ENCODE data around the gene CLP1.

Gene CLP1

DNA sequence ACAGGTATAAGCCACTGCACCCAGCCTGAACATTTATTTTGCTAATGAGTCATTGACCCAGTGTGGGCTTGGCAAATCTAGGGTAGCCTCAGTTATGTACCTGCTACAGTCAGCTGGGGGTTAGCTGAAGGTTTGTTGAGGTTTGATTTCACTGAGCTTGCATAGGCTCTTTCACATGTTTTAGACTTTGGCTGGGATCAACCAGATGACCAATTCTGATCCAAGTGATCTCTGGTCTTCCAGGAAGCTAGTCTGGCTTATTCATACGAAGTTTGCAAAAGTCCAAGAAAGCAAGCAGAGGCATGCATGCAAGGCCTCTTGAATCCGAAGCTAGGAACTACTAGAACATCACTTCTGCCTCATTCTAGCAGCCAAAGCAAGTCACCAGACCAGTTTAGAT lies 39.1 kb upstream of the CLP1 start:
- no peaks in the 10 kb centered on the region for H3K36me3 ChIP-seq
- TF ChIP-seq, protein P1, sequence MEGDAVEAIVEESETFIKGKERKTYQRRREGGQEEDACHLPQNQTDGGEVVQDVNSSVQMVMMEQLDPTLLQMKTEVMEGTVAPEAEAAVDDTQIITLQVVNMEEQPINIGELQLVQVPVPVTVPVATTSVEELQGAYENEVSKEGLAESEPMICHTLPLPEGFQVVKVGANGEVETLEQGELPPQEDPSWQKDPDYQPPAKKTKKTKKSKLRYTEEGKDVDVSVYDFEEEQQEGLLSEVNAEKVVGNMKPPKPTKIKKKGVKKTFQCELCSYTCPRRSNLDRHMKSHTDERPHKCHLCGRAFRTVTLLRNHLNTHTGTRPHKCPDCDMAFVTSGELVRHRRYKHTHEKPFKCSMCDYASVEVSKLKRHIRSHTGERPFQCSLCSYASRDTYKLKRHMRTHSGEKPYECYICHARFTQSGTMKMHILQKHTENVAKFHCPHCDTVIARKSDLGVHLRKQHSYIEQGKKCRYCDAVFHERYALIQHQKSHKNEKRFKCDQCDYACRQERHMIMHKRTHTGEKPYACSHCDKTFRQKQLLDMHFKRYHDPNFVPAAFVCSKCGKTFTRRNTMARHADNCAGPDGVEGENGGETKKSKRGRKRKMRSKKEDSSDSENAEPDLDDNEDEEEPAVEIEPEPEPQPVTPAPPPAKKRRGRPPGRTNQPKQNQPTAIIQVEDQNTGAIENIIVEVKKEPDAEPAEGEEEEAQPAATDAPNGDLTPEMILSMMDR (IDR thresholded peaks at IDR 0.05): no peak
- no peaks in the 10 kb centered on the region for H3K9me3 ChIP-seq
- no peak overlapping the region for H3K27ac ChIP-seq
- H3K4me1 ChIP-seq (ENCODE audit: control insufficient read depth in 1 of 2, insufficient read depth in 1 of 2, low read depth in 1 of 2, low read length in 1 of 2): no peaks in the 10 kb centered on the region
- no peak overlapping the region for H3K4me3 ChIP-seq (ENCODE audit: low read depth in 1 of 2, low read length in 1 of 2)
- no peaks in the 10 kb centered on the region for H3K27me3 ChIP-seq

DNA sequence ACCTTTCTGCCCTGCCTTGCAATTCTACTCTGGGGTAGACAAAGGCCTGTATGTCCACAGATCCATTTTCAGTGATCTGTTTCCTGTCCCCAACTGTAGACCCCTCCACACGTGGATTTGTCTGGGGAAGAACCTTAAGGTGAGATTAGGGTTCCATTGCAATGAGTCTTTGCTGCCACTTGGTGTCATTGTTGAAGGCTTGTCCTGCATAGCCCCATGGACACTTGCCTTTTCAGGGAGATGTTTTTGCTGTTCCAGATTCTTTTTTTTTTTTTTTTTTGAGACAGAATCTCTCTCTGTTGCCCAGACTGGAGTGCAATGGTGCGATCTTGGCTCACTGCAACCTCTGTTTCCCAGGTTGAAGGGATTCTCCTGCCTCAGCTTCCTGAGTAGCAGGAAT lies 38.2 kb upstream of the CLP1 start:
- no peaks in the 10 kb centered on the region for H3K9me3 ChIP-seq
- no peaks in the 10 kb centered on the region for H3K4me1 ChIP-seq (ENCODE audit: control insufficient read depth in 1 of 2, insufficient read depth in 1 of 2, low read depth in 1 of 2, low read length in 1 of 2)
- no peak overlapping the region for H3K27ac ChIP-seq
- H3K36me3 ChIP-seq: no peaks in the 10 kb centered on the region
- TF ChIP-seq, protein P1 (IDR thresholded peaks at IDR 0.05): no peak
- H3K4me3 ChIP-seq (ENCODE audit: low read depth in 1 of 2, low read length in 1 of 2): no peak overlapping the region
- no peaks in the 10 kb centered on the region for H3K27me3 ChIP-seq

DNA sequence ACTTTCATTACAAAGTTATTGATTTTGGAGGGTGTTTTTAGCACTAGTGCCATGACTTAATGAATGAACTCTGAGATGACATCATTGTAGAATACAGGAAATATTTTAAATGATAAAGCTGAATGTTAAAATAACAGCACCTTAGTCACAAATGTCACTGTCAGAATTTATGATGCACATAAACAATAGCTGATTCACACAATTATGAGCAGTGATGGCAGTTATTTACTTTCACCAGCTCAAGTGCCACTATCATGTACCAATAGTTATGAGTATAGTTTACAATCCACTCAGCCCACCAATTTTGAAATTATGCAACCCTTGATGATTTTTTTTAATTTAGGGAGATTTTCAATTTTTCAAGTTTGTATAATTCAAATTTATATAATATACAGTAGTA lies 37.1 kb upstream of the CLP1 start:
- Histone ChIP-seq H3K27ac (no peak overlapping the region), H3K4me3 (ENCODE audit: low read depth in 1 of 2, low read length in 1 of 2) (no peak overlapping the region), H3K27me3 (no peaks in the 10 kb centered on the region), H3K36me3 (no peaks in the 10 kb centered on the region), H3K4me1 (ENCODE audit: control insufficient read depth in 1 of 2, insufficient read depth in 1 of 2, low read depth in 1 of 2, low read length in 1 of 2) (no peaks in the 10 kb centered on the region), H3K9me3 (no peaks in the 10 kb centered on the region)
- TF ChIP-seq, protein P1 (IDR thresholded peaks at IDR 0.05): no peak

DNA sequence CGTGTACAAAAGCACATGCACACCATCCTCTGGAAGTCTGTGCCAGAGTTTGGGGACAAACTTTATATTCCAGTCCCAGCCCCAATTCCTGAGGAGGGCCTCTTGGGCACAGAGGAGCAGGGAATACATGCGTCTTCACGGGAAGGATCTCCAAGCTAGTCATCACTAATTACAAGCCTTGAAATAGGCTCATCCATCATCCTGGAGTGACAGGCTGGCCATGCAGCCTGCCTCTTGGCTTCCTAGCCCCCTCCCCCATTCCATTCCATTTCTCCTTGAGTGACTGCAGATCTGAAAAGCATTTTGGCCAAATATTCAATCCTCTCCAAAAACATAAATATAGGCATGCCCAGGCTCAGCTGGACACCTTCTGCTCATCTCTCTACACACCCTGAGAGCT lies 35.3 kb upstream of the CLP1 start:
- H3K4me1 ChIP-seq (ENCODE audit: control insufficient read depth in 1 of 2, insufficient read depth in 1 of 2, low read depth in 1 of 2, low read length in 1 of 2): no peaks in the 10 kb centered on the region

DNA sequence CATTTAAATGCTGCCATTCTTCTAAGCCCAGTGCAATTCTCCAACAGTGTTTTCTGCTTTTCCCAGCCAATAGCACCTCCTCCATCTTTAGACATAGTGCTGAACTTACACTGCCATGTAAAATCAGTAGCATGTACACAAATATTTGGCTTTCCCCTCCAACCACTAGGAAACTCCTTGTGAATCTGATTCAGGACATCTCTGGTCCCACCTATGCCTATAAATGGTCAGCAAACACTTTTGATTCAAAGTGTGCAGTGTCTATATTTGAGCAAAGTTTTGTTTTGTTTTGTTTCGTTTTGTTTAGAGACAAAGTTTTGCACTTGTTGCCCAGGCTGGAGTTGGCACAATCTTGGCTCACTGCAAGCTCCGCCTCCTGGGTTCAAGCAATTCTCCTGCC lies 32.7 kb upstream of the CLP1 start:
- Histone ChIP-seq H3K36me3 (no peaks in the 10 kb centered on the region), H3K4me1 (ENCODE audit: control insufficient read depth in 1 of 2, insufficient read depth in 1 of 2, low read depth in 1 of 2, low read length in 1 of 2) (no peaks in the 10 kb centered on the region), H3K27me3 (no peaks in the 10 kb centered on the region), H3K4me3 (ENCODE audit: low read depth in 1 of 2, low read length in 1 of 2) (no peak overlapping the region), H3K27ac (no peak overlapping the region), H3K9me3 (no peaks in the 10 kb centered on the region)
- TF ChIP-seq, protein P1 (IDR thresholded peaks at IDR 0.05): no peak

More for the DNA sequence above, 35.3 kb upstream of the CLP1 start:
- no peak overlapping the region for H3K27ac ChIP-seq
- H3K4me3 ChIP-seq (ENCODE audit: low read depth in 1 of 2, low read length in 1 of 2): no peak overlapping the region
- TF ChIP-seq, protein P1 (IDR thresholded peaks at IDR 0.05): no peak
- no peaks in the 10 kb centered on the region for H3K9me3 ChIP-seq
- no peaks in the 10 kb centered on the region for H3K36me3 ChIP-seq
- H3K27me3 ChIP-seq: no peaks in the 10 kb centered on the region

DNA sequence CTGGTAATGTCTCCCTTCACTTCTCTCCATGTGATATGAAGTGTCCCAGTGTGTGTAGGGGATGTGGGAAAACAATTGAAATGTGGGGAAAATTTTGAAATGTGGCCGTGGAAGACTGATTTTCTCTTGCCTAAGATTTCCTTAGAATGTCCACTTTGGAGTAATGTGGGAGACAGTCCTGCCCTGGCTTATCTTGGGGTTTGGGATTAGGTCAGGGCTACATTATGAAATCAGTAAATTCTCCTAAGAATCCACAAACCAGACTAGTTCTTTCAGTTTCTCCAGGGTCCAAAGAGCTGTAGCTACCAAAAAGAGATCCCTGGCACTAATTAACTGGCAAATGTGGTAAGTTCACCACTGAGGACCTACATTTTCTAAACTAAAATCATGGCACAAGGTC lies 30.7 kb upstream of the CLP1 start:
- Histone ChIP-seq H3K27ac (no peak overlapping the region), H3K4me3 (ENCODE audit: low read depth in 1 of 2, low read length in 1 of 2) (no peak overlapping the region), H3K4me1 (ENCODE audit: control insufficient read depth in 1 of 2, insufficient read depth in 1 of 2, low read depth in 1 of 2, low read length in 1 of 2) (no peaks in the 10 kb centered on the region), H3K36me3 (no peaks in the 10 kb centered on the region), H3K9me3 (no peaks in the 10 kb centered on the region), H3K27me3 (peaks cover 12% of the 10 kb centered on the region)
- TF ChIP-seq, protein P1 (IDR thresholded peaks at IDR 0.05): no peak
